Measurements from ENCODE around the gene NXN.
"Not testable (repeated sequence)": the region's sequence is repeated elsewhere in the genome, so short reads cannot be mapped to it uniquely, and the experiment has no call there.

Gene NXN

GRCh38 chr17:881778-882177 lies 97.8 kb downstream of the NXN start:
- DNase-seq: peak; percentile 20

- DNase-seq: no peak
Observed at GRCh38 chr17:880443-881269, 98.9 kb downstream of the NXN start.

GRCh38 chr17:879546-880442 lies 99.8 kb downstream of the NXN start:
- DNase-seq: no peak

- DNase-seq: no peak
Observed at GRCh38 chr17:877630-878029, 101.9 kb downstream of the NXN start.

- no peak for DNase-seq
Observed at GRCh38 chr17:876272-876671, 103.3 kb downstream of the NXN start.

- DNase-seq: not testable (repeated sequence)
Observed at GRCh38 chr17:874590-874989, 105.0 kb downstream of the NXN start.

- no peak for DNase-seq
Observed at GRCh38 chr17:872855-873254, 106.7 kb downstream of the NXN start.

- DNase-seq: no peak
Observed at GRCh38 chr17:871751-872519, 107.6 kb downstream of the NXN start.

- no peak for DNase-seq
Observed at GRCh38 chr17:869567-870525, 109.7 kb downstream of the NXN start.

GRCh38 chr17:869086-869485 lies 110.5 kb downstream of the NXN start:
- DNase-seq: no peak

- DNase-seq: no peak
Observed at GRCh38 chr17:867896-868489, 111.6 kb downstream of the NXN start.

GRCh38 chr17:867238-867637 lies 112.3 kb downstream of the NXN start:
- DNase-seq: not testable (repeated sequence)

GRCh38 chr17:866568-867103 lies 112.9 kb downstream of the NXN start:
- DNase-seq: no peak

GRCh38 chr17:864315-864714 lies 115.3 kb downstream of the NXN start:
- DNase-seq: no peak

GRCh38 chr17:863880-864279 lies 115.7 kb downstream of the NXN start:
- no peak for DNase-seq

GRCh38 chr17:862582-862981 lies 117.0 kb downstream of the NXN start:
- no peak for DNase-seq

GRCh38 chr17:861364-861763 lies 118.2 kb downstream of the NXN start:
- DNase-seq: no peak

- DNase-seq: no peak
Observed at GRCh38 chr17:860805-861204, 118.8 kb downstream of the NXN start.

GRCh38 chr17:859824-860195 lies 119.8 kb downstream of the NXN start:
- DNase-seq: no peak

- no peak for DNase-seq
Observed at GRCh38 chr17:859061-859823, 120.3 kb downstream of the NXN start.

- no peak for DNase-seq
Observed at GRCh38 chr17:856149-856548, 123.4 kb downstream of the NXN start.

All from NCI-H748 treated with DMSO at 0.1 percent for 48 hours (cell line).